SU-DHL-6 (cell line): ENCODE measurements around the gene MRPL14.

Source experiments
- CTCF ChIP-seq: fragments of 200-600 bp; sonication (generic); IDR thresholded peaks from one replicate; pipeline ENCODE4 v1.5.1; 2017; ENCODE audit warnings: antibody characterized with exemption, mild to moderate bottlenecking, low read length, moderate library complexity; ENCODE audit not compliant: insufficient read depth, poor library complexity, severe bottlenecking
- EZH2phosphoT487 ChIP-seq: fragments of 200-600 bp; sonication (generic), shearing (Covaris generic); conservative IDR thresholded peaks from 2 replicates; pipeline ENCODE4 v1.6.1; 2018; ENCODE audit warnings: mild to moderate bottlenecking, antibody characterized with exemption, low read length, moderate library complexity, mixed read lengths

- TF ChIP-seq CTCF: no peak
- TF ChIP-seq EZH2phosphoT487: no peak
Measured at GRCh38 chr6:44066394-44067172, 60.7 kb downstream of the MRPL14 start.
